Adipocyte (in vitro differentiated cells): Measurements from ENCODE around the gene PITPNM2.

Source experiments
- DNase-seq: peaks from one replicate; pipeline ENCODE4 v3.0.0-alpha.2; 2015; ENCODE audit warnings: low read depth
- H3K27me3 ChIP-seq: replicated peaks from 2 replicates; pipeline ENCODE4 v1.7.0; 2013; ENCODE audit warnings: mild to moderate bottlenecking, low read length, moderate library complexity; ENCODE audit not compliant: control insufficient read depth, insufficient read depth
- H3K36me3 ChIP-seq: 2 replicates; pipeline ENCODE4 v1.7.0; 2013; ENCODE audit warnings: low read length, mild to moderate bottlenecking, moderate library complexity; ENCODE audit not compliant: control insufficient read depth, insufficient read depth, severe bottlenecking
- H3K4me1 ChIP-seq: 2 replicates; pipeline ENCODE4 v1.7.0; 2013; ENCODE audit warnings: mild to moderate bottlenecking, low read length, moderate library complexity; ENCODE audit not compliant: control insufficient read depth, insufficient read depth
- H3K4me3 ChIP-seq: 2 replicates; pipeline ENCODE4 v1.7.0; 2013; ENCODE audit warnings: mild to moderate bottlenecking, low read length, moderate library complexity
- H3K9ac ChIP-seq: 2 replicates; pipeline ENCODE4 v1.7.0; 2013; ENCODE audit warnings: mild to moderate bottlenecking, low read length, moderate library complexity
- H3K9me3 ChIP-seq: 2 replicates; pipeline ENCODE4 v1.7.0; 2013; ENCODE audit warnings: mild to moderate bottlenecking, low read length, moderate library complexity; ENCODE audit not compliant: control insufficient read depth

PITPNM2 gene

DNA sequence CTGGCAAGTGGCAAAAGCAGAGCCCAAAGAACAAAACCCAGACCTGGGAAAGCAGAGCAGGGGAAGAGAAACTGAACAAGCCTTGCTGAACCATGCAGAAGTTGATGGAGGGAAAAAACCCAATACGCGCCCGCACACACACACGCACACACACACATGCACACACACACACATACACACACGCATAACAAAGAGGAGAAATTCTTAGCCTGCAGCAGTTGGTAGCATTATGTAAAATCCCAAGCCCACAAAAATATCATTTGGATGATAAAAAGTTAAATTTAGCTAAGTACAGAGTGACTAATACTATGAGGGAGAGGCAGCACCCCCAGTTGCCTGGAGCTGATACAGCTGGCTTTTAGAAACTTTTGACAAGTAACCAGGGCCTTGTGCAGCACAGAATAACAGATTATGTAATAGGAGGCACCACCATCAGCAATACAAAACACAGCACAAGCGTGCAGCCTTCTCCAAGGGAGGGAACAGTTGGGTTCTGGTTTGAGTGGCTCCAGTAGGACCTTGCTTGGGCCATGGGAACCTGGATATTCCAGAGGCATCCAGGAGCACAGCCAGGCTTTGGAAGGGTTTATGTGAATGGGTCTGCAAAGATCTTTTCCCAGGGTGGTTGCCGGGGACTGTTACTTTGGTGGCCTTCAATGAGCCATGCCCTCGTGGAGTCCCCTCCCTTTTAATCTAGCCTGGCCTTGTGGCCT, 35.3 kb downstream of the PITPNM2 start:
- Histone ChIP-seq H3K9ac (peak overlapping the region; percentile 37), H3K9me3 (no peaks in the 10 kb centered on the region), H3K27me3 (no peaks in the 10 kb centered on the region), H3K36me3 (no peaks in the 10 kb centered on the region), H3K4me3 (peak overlapping the region; percentile 36), H3K4me1 (peaks cover 35% of the 10 kb centered on the region)
- DNase-seq = peak; percentile 84

DNA sequence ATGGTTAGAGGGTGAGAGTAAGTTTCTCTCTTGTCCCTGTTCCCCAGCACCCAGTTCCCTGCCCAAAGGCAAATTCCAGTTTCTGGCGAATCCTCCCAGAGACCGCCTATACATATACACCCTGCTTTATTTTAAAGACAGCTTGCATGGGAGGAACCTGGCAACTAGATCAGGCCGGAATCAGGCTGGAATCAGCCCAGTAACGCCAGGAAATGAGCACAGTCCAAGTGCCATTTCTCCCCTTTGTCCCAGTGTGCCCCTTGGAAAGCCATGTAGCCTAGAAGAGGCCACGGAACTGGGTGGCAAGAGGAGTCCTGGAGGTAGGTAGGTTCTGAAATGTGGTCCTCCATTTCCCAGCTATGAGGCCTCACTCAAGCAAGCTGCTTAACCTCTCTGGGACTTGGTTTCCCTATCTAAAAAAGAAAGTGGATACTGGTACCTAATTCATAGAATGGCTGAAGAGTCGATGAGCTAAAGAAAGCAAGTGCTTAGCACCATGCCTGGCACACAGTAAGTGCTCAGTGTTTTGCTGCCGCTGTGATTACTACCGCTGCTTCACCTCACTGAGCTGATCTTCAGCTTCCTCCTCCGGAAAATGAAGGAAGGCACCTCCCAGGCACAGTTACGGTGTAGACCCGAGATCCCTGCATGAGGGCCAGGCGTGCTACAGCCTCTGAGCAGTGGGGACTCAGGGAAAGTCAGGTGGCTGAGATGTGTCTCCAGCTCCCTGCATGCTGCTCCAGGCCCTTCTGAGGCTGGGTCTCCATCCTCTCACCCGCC, 36.4 kb downstream of the PITPNM2 start:
- Histone ChIP-seq H3K27me3 (no peaks in the 10 kb centered on the region), H3K4me1 (peaks cover 33% of the 10 kb centered on the region), H3K4me3 (no peak overlapping the region), H3K9ac (peak overlapping the region; percentile 37), H3K36me3 (no peaks in the 10 kb centered on the region), H3K9me3 (no peaks in the 10 kb centered on the region)
- DNase-seq = no peak

DNA sequence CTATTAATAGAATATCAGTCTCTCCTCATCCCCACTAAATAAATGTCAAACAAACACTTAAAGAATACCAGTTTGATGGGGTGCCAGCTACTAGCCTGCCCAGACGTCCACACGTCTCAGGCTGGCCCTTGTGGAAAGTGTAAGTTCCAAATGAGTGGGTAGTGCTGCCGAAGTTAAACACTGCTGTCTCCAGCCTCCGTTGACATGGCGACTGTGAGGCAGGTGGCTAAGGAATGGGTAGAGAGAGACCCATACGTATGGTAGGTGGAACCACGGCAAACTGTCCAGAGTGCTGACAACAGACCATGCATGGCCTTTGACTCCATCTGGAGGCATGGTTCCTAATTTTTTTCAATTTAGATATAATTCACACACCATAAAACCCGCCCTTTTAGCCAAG, 37.9 kb downstream of the PITPNM2 start:
- Histone ChIP-seq H3K4me3 (no peak overlapping the region), H3K36me3 (no peaks in the 10 kb centered on the region), H3K27me3 (no peaks in the 10 kb centered on the region), H3K9ac (no peak overlapping the region), H3K9me3 (no peaks in the 10 kb centered on the region), H3K4me1 (peaks cover 40% of the 10 kb centered on the region)
- DNase-seq = no peak

DNA sequence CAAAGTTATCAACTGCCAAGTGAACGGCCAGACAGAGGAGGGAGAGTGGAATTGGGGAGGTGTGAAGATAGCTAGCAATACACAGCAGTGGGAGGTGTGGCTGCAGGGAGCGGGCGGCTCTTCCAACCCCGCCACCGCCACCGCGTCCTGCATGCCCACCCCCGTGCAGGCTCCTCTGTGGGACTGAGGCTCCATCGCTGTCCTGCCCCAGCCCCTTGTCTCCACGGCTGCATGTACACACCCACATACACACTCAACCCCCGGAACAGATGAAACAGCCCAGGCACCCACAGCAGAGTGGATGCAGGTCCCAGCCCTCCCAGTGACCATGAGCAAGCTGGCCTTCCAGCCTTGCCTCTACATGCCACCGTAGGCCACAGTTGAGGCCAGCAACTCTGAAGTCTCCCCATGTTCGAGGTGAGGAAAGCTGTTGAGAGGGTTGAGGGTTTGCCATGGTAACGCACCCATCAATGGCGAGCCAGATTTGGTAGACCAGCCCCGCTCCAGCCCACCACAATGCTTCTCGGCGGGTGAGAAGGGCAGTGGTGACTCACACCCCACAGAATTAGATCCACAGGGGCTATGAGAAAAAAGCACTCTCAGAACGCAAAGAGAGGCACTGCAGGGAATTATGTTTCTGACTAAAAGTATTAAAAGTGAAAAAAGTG, 39.3 kb downstream of the PITPNM2 start:
- Histone ChIP-seq H3K27me3 (no peaks in the 10 kb centered on the region), H3K4me1 (peaks cover 40% of the 10 kb centered on the region), H3K4me3 (no peak overlapping the region), H3K36me3 (no peaks in the 10 kb centered on the region), H3K9ac (no peak overlapping the region), H3K9me3 (no peaks in the 10 kb centered on the region)
- peak; percentile 44 for DNase-seq

DNA sequence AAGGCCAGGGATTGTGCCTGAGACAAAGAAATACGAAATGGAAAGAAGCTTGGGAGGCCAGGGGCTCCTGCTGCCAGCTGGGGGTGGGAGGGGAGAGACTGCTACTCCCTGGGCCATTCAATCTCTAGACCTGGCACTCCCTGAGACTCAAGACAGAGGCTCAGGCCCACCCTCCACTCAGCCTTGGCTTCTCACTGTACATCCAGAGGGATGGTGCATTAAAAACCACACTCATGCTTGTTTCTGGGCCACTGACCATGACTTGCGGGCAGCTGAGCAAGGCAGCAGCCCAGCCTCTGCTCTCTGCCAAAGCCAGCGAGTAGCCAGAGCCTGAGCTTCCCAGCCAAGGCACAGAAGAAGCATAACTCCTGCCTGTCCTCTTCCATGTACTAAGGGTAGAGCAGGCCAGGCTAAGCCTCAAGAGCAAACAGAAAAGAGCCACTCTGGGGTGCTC, 41.5 kb downstream of the PITPNM2 start:
- H3K4me3 ChIP-seq = no peak overlapping the region
- H3K36me3 ChIP-seq = peaks cover 9% of the 10 kb centered on the region
- H3K9me3 ChIP-seq = no peaks in the 10 kb centered on the region
- DNase-seq = no peak
- H3K27me3 ChIP-seq = no peaks in the 10 kb centered on the region
- no peak overlapping the region for H3K9ac ChIP-seq
- peaks cover 21% of the 10 kb centered on the region for H3K4me1 ChIP-seq

DNA sequence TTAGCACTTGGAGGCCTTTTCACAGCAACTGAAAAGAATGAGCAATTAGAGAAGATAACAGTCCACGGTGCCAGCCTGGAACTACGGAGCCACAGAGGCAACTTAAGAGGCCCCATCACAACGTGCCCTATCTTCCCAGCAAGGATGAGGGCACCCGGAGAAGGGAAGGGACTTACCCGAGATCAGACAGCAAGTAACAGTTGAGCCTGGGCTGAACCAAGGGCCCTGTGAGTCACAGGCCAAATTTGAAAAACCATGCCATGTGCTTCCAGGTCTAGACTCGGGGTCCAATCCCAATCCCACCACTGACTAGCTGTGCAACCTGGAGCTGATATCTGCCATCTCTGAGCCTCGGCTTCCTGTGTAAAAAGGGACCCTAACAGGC, 42.2 kb downstream of the PITPNM2 start:
- H3K4me1 ChIP-seq = peaks cover 19% of the 10 kb centered on the region
- H3K36me3 ChIP-seq = peaks cover 9% of the 10 kb centered on the region
- H3K9ac ChIP-seq = no peak overlapping the region
- H3K9me3 ChIP-seq = no peaks in the 10 kb centered on the region
- DNase-seq = no peak
- H3K4me3 ChIP-seq = no peak overlapping the region
- no peaks in the 10 kb centered on the region for H3K27me3 ChIP-seq

DNA sequence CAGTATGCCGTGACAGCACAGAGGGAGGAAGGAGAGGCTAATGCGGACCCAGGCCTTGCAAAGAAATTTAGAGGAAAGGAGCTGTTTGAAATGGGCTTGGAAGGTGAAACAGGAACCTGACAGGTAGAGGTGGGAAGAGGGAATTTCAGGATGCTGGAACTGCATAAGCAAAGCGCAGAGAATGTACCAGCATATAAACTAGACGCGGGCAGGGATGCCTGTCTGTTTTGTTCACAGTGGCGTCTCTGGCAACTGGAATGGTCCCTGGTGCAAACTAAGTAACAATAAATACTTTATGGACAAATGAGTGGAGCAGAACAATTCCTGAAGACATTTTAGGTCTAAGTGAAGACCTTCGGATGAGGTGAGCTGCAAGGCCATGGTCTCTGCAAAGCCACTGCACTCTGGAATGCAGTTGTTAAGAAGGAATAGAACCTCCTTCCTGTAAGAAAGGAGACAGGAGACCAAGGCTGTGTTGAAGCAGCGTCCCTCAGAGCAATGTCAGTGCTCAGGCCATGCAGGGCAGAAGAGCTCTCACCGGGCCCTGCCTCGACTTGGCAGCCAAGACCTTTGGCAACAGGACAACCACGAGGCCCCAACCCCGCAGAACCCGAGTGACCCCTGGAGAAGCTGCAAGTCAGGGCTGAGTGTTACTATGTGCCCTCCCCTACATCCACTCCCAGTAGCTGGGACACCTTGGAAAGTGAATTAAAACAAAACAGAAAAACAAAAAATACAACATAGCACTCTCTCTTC, 42.8 kb downstream of the PITPNM2 start:
- H3K9ac ChIP-seq = no peak overlapping the region
- H3K9me3 ChIP-seq = no peaks in the 10 kb centered on the region
- peaks cover 19% of the 10 kb centered on the region for H3K4me1 ChIP-seq
- DNase-seq = no peak
- peaks cover 9% of the 10 kb centered on the region for H3K36me3 ChIP-seq
- no peak overlapping the region for H3K4me3 ChIP-seq
- H3K27me3 ChIP-seq = no peaks in the 10 kb centered on the region

DNA sequence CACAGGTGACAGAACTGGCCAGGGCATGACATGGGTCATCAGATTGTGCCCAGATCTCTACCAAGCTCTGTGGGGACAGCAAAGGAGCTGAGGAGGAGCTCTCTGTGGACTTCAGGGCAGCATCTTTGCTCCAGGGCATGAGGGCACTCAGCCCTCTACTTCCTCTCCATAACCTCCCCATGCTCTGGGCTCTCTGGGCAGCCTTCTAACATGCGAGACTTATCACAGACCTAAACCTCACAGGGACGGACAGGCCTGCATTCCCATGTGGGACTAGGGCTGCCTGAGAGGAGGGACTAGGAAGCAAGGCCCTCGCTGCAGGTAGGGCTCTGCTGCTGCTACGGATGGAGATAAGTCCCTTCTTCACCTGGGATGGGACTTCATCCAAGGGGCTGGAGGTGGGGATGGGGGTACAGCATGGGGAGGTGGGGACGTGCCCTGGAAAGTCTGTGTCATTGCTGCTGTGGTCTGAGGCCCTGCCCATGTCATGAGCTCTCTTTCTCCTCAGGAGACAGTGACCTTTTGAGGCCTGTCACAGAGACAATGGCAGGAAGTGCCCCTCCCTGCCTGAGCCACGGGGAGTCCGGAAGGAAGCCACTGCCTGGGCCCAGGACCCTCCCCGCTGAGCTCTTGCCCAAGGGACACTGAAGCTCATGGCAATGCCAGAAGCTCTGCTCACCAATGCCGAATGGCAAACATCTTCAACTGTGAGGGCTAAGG, 44.1 kb downstream of the PITPNM2 start:
- Histone ChIP-seq H3K36me3 (peaks cover 9% of the 10 kb centered on the region), H3K27me3 (no peaks in the 10 kb centered on the region)
- DNase-seq = no peak

DNA sequence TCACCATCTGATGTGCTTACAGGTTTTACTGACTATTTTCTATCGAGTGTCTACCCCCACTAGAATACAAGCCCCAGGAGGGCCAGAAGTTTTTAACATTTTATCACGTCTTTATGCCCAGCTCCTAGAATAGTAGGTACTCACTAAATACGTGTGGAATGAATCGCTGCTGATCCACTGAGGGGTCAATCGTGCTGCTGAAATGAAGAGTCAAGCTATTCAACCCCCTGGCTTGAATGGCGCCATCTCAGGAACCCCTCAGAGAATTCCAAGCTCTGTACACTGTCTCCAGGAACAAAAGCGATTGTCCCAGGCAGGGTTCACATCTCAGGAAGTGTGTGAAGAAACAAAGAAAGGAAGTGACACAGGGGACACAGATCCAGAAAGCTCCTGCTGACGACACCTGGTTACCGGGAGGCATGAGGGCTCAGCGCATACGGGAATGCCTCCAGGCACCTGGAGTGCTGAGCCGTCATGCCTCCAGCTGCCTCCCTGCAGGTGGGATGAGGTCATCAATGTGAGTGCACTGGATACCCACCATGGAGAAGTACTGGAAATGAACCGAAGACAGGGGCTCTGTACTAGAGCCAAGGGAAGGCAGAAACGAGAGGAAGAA, 45.6 kb downstream of the PITPNM2 start:
- Histone ChIP-seq H3K27me3 (no peaks in the 10 kb centered on the region), H3K4me1 (peaks cover 19% of the 10 kb centered on the region), H3K4me3 (no peak overlapping the region), H3K9ac (no peak overlapping the region), H3K36me3 (peaks cover 9% of the 10 kb centered on the region), H3K9me3 (no peaks in the 10 kb centered on the region)
- no peak for DNase-seq

More for the DNA sequence above, 44.1 kb downstream of the PITPNM2 start:
- no peak overlapping the region for H3K9ac ChIP-seq
- H3K4me1 ChIP-seq = peaks cover 19% of the 10 kb centered on the region
- H3K4me3 ChIP-seq = no peak overlapping the region
- H3K9me3 ChIP-seq = no peaks in the 10 kb centered on the region

DNA sequence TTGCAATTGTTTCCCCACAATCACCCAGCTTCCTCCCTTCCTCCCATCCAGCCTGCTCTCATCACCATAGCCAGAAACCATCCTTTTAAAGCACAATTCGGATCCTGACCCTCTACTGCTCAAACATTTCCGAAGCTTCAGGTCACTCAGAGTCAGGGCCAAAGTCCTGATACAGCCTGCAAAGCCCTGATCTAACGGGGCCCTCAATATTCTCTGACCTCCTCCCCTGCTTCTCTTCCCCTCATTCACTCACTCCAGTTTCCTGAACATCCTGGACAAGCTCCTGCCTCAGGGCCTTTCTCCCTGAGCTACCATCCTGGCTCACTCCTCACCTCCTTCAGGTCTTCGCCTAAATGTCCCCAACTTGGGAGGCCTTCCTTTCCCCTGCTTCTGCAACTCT, 46.1 kb downstream of the PITPNM2 start:
- Histone ChIP-seq H3K36me3 (peaks cover 9% of the 10 kb centered on the region), H3K4me1 (peaks cover 19% of the 10 kb centered on the region), H3K27me3 (no peaks in the 10 kb centered on the region), H3K4me3 (no peak overlapping the region), H3K9me3 (no peaks in the 10 kb centered on the region), H3K9ac (no peak overlapping the region)
- no peak for DNase-seq
